NCI-H146 (cell line): ENCODE measurements around the gene HOXD1.

Experiments used
- DNase-seq: peaks from one replicate; lab custom pipeline; 2025; lab: John Stamatoyannopoulos, UW

HOXD1 gene

DNA sequence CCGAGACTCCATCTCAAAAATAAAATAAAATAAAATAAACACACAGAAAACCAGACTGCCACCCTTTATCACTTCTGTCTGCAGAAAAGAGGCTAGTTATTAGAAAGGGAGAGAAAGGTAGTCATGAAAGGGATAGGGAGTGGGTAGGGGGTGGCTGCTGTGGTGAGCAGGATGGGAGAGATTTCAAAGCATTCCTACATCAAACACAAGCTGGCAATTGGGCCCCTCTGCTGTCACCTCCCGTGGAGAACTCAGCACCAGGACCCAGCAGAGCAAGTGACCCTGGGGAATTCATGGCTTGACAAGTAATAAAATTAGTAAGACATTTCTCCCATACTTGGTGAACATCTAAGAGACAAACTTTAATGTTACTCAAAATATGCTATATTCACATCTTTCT is 3.7 kb upstream of the HOXD1 start:
- no peak for DNase-seq

DNA sequence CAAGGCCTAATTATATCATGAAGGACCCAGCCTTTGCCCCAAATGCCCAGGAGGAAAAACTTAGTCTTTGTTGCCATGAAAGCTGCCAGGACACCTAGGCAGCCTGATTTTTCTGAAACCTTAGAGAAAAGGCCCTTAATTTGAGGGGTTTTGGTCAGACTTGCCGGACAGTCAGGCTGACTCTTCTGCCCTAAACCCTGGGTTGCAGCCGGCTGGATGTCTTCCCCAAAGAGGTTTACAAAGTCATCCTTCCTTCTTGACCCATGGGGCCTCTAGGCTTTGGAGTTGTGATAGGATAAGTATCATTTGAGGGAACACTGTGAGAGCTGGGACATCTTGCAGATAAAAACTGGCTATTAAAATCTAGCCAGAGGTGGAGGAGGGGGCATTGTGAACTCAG is 2.4 kb upstream of the HOXD1 start:
- no peak for DNase-seq

DNA sequence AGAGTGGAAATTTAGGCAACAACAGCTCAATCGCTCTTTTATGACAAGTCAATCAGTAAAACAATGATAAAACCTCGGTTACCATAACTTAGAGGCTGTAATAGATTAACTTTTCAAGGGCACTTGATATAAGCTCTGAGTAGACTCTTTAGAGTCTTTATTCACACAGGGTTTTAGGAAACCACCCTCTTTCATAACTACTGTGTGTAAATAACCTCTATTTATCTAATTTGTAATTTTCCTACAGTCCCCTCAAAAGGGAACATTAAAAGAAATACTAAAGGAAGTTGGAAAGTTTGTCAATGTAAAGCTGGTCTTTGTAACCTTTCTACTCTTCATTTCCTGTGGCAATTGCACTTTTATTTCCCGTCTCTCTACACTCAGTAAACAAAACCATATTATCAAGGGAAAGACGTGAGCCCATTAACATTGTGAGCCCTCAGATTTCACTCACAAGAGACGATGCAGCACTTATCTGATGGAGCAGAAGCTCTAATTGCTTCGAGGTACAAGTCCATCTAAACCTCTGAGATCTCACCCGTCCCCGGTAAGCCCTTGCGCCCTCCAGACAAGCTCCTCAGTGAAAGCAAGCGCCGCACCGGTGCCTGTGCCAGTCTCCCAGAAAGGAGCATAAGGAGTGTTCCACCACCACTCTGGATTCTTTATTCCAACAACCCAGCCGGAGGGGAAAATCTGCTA is 1.1 kb upstream of the HOXD1 start:
- peak; percentile 35 for DNase-seq

DNA sequence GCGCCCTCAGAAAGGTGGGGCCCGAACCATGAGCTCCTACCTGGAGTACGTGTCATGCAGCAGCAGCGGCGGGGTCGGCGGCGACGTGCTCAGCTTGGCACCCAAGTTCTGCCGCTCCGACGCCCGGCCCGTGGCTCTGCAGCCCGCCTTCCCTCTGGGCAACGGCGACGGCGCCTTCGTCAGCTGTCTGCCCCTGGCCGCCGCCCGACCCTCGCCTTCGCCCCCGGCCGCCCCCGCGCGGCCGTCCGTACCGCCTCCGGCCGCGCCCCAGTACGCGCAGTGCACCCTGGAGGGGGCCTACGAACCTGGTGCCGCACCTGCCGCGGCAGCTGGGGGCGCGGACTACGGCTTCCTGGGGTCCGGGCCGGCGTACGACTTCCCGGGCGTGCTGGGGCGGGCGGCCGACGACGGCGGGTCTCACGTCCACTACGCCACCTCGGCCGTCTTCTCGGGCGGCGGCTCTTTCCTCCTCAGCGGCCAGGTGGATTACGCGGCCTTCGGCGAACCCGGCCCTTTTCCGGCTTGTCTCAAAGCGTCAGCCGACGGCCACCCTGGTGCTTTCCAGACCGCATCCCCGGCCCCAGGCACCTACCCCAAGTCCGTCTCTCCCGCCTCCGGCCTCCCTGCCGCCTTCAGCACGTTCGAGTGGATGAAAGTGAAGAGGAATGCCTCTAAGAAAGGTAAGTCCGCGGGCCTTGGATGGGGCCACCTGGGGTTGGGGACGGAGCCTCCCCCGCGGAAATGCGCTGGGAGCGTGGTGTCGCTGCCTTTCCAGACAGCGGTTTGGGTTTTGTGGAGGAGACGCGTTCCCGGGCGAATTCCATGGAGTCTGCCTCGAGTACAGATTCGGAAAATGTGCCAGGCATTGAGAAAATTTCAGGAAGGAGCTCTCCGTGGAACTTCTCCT is 559 bp downstream of the HOXD1 start:
- peak; percentile 68 for DNase-seq

DNA sequence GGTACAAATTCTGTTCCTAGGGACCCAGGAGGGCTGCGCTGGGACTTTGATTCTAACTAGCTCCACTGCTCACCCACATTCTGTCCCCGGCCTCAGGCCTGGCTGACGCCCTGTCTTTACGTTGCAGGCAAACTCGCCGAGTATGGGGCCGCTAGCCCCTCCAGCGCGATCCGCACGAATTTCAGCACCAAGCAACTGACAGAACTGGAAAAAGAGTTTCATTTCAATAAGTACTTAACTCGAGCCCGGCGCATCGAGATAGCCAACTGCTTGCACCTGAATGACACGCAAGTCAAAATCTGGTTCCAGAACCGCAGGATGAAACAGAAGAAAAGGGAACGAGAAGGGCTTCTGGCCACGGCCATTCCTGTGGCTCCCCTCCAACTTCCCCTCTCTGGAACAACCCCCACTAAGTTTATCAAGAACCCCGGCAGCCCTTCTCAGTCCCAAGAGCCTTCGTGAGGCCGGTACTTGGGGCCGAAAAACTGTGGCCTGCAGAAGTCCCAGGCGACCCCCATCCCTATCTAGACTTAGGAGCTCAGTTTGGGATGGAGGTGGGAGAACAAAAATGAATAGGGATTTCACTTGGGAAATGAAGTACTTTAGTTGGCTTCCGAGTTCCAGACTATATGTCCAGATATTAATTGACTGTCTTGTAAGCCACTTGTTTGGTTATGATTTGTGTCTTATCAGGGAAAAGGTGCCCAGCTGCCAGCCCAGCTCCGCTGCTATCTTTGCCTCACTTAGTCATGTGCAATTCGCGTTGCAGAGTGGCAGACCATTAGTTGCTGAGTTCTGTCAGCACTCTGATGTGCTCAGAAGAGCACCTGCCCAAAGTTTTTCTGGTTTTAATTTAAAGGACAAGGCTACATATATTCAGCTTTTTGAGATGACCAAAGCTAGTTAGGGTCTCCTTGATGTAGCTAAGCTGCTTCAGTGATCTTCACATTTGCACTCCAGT is 1.5 kb downstream of the HOXD1 start:
- DNase-seq, result peak; percentile 14

DNA sequence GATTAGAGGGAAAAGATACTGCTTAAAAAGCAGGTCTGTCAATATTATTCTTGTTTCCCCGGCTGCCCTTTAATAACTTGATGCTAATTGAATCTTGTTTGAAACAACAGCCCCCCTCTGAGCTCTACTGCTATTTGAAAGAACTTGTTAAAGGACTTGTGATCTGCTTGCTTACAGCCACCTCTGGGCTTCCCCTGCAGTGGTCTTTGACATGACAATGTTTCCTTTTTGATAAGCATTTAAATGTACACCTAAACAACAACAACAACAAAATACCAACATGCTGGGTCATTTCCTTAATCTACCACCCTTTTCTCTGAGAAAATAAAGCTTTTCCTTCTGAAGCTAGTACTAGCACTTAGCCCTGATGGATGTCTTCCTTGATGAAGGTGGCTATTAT is 3.9 kb downstream of the HOXD1 start:
- DNase-seq, result peak; percentile 10

DNA sequence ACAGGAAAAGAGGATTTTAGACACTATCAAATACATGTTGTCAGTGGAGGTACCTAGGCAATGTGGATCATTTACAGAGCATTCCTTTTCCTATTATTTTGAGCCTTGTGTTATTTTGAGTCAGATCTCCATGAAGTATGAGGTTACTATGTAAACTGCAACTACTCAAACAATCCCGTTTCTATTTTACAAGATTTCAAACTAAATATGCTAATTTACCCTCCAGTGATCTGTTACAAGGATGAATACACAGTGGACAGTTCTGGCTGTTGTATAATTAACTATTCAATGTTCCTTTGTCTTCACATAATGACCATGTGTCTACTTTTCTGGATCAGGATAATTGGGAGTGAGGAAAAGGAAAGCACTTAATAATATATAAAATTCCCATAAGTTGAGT is 4.6 kb downstream of the HOXD1 start:
- DNase-seq, result peak; percentile 15

DNA sequence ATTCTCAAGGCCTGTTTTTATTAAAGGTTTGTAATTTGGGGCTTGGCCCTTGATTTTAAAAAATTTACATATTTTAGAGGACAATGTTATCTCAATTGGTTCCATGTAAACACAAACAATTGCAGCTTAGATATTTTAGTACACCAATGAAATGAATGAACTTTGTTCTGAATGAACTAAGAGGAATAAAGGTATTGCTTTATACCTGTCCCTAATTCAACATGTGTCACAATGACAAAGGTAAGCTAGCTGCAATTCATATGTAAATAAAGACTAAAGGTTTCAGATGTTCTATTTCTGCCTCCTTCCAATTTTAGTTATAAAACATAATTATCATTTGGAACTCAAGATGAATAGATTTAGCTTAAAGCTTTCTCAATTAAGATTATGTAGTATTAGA is 11.4 kb downstream of the HOXD1 start:
- DNase-seq, result no peak

DNA sequence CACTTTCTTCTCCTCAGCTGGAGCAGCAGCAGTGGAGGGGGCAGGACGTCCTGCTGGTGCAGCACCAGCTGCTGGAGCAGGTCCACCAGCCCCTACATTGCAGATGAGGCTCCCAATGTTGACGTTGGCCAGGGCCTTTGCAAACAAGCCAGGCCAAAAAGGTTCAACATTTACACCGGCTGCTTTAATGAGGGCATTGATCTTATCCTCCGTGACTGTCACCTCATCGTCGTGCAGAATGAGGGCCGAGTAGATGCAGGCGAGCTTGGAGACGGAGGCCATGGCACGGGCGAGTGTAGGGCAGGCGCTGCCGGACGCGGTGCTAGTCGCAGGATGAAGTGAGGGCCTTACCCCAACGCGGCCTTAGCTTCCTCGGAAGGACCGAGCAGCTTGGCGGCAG is 12.5 kb downstream of the HOXD1 start:
- no peak for DNase-seq

DNA sequence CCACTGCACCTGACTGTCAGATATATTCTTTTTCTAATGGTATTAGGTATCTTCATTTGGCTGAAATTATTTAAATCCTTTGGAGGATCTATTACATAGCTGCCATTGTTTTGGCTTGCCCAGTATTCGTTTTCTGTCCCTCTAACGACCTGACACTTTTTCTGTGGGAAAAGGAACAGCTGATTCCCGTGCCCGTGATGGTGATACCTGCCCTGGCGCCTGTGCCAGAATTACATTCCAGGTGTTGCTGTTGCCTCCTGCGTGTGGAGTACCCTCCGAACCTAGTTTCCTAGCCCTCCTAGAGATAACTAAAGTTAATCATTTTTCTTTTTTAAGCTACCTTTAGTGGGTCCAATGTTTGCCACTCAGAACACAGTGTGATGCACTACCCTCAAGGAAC is 14.0 kb downstream of the HOXD1 start:
- no peak for DNase-seq

DNA sequence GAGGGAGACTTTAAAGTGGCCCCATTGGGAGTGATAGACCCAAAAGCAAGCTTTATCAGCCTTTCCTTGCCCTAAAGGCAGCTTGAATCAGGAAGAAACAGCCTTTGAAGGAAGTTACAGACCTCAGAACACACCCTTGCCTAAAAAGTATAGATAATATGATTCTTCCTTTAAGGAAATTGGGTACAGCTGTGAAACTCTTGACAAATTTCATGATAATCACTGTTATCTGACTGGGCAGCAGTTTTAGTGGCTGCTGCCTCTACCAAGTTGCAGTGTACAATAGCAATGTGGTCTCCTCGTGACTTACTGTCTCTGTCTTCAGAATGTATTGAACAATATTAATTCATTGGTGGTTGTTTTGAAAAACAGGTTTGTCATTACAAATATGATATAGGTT is 16.7 kb downstream of the HOXD1 start:
- no peak for DNase-seq

DNA sequence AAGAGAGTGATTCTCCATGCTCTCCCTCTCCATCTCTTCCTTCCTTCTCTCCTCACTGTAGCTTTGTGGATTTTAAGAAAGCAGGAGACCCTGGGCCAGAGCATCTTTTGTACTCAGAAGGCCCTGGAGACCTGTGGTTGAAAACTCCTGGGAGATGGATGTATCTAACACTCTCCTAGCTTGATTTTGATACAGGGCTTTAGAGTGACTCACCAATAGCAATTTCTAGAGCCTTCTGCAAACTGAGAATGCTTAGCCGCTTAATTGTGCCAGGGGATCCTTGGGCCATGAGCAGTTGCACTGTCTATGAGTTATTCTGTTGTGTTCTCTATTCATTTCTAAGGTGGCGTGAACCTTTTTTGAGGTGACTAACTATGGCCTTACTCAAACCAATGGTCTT is 17.7 kb downstream of the HOXD1 start:
- DNase-seq, result no peak

DNA sequence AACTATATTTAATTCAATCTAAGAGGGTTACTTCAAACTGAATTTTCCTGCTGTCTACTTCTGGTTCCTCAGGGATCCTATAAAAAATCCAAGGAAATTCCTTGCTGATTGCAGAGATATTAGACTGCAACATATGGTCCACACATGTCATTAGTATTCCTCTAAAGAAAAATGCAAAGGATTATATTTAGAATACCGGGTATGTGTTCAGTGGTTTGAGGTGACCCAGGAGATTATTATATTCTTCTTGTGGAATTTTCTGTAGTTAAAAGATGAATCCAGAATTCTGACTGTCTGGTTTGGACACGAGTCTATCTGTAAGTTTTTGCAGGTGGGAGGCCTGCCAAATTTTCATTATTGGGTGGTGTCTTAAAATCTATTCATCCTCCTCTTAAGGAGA is 18.2 kb downstream of the HOXD1 start:
- no peak for DNase-seq

DNA sequence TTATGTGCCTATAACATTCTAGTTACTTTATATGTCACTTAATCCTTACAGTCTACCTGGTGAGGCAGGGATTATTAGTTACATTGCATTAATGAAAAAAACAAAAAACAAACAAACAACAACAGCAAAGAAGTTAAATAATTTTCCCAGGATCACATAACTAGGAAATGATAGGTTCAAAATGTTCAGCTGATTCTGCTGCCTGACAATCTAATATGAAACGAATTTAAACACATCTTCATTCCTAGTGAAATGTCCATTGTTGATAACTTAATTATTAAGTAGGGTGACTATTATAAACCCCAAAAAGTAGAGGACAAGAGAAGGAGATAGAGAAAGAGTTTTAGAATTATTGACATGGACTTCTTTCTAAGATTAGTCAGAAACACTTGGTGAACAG is 22.6 kb downstream of the HOXD1 start:
- DNase-seq, result no peak

DNA sequence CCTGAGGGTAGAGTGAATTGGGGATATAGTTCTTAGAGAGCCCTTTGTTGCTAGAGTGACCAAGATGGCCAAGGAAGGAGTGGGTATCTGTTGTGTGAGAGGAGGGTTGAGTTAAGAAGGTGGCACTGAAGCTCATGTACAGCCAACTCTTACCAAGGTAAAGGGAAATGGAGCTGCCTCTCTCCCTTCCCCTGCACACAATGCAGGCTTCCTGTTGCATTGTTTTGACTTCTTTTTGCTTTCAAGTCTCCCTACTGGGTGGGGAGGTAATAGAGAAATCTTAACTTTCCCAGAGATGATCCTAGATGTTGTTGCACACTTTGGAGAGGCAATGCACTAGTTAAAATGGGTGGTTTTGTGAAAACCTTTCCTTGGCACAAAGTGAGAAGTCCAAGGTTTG is 23.8 kb downstream of the HOXD1 start:
- DNase-seq, result no peak

DNA sequence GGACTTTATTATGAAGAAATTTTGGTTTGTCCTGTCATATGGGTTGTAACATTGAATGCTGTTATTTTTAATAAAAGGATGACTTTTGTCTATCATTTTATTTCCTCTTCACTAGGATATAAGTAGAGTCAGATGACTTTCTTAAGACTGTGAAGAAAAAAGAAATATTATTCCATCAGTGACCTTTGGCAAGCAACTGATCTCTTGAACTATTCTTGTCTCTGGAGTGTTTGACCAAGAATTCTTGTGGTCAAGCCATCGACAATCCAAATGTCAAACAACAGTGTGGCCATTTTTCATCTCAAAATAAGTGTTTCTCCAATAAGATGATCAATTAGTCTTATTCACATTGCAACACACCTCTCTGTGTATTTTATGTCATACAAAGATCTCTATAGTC is 24.9 kb downstream of the HOXD1 start:
- DNase-seq, result no peak

DNA sequence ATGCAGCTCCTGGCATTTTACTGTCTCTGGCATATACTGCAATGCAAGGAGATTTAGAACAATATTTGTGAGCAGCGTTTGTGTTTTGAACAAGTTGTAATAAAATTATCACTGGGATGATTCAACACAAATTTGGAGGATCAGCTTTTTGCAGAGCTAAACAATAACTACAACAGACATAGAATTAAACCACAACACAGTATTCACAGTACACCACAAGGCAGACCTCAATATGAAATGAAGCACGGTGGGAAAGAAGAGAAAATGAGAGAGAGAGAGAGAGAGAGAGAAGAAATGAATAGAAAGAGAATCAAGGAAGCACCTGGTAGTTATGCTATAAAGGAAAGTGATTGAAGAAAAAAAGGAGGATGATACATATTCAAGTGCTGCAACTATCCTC is 39.4 kb downstream of the HOXD1 start:
- no peak for DNase-seq

DNA sequence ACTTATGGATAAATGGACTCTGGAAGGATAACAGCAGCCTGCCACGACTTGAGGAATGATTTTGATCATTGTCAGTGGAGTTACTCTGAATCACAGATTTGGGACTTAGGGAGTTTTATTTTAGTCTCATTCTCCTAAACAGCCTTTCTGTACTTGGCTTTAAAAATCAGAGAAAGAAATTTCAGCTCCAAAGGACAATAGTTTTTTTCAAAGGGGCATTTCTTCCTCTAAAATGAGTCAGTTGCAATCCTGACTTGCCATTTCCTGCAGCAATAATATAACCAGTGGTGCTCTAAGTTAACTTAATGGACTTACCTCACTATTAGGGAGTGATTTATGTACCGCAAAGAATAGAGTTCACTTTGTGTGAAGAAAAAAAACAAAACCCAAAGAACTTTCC is 45.7 kb downstream of the HOXD1 start:
- DNase-seq, result no peak

DNA sequence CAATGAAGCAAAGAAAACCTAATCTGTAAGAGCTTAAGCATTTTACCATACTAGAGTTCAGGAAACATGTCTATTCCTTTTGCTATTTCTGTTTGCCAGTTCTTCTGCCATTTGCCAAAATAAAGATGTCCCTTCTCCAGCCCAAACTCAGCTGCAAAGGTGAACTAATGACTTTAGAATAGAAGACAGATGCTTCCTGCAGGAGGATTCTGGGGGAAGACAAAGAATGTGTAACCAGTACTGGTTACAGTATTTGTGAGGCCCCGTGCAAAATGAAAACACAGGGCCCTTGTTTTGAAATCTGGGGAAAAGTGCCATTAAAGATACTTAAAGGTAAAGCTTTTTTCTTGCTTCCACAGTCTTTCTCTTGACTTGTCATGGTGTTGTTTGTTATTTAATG is 46.5 kb downstream of the HOXD1 start:
- no peak for DNase-seq

DNA sequence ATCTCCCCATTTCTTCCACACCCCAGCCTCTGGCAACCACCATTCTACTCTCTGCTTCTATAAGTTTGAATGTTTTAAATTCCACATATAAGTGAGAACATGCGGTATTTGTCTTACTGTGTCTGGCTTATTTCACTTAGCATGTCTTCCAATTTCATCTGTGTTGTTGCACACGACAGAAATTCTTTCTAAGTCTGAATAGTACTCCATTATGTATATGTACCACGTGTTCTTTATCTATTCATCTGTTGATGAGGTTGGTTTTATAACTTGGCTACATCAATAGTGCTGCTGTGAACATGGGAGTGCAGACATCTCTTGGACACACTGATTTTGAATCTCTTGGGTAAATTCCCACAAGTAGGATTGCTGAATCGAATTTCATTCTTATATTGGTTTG is 49.0 kb downstream of the HOXD1 start:
- DNase-seq, result no peak

DNA sequence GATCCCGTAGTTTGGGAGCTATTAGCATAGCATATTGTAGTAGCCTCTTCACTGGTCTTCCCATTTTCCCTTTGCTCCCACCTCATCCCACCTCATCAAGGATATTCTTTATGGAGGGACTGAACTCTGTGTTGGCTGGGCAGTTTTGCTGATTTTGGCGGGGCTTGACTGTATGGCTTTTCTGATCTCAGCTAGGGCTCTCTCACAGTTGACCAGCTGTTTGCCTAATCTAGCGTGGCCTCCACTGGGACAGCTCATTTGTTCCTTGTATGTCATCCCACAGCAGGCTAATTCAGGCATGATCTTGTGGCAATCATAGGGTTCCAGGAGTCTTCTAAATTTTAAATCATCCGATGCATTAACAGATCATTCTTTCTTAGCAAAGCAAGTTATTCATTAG is 50.6 kb downstream of the HOXD1 start:
- DNase-seq, result no peak

DNA sequence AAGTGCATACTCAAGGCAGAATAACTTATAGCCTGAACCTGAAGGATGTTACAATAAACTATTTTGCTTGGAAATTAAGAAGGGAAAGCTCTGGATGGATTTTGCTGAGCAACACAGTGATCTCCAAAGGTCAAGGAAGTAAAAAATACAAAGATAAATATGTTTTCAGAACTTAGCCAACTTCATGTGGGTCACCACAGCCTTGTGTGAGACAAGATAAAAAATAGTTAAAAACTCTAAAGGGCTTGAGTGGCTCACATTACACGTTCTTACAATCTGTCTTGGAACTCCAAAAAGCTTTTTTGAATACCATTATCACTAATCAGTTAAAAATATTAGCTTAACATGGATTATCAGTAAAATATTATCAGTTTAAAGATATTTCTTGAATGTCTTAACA is 51.8 kb downstream of the HOXD1 start:
- no peak for DNase-seq
